ENCODE results near the gene SRC. TPM values are rescaled to one million over a fixed set of nuclear protein-coding genes. Genes with fewer than 3 reads are reported as not detected.
"Not testable (repeated sequence)": the region's sequence is repeated elsewhere in the genome, so short reads cannot be mapped to it uniquely, and the experiment has no call there.

SRC gene
- total RNA-seq, 1 donor from 2014 or later, result 37.8 TPM

DNA sequence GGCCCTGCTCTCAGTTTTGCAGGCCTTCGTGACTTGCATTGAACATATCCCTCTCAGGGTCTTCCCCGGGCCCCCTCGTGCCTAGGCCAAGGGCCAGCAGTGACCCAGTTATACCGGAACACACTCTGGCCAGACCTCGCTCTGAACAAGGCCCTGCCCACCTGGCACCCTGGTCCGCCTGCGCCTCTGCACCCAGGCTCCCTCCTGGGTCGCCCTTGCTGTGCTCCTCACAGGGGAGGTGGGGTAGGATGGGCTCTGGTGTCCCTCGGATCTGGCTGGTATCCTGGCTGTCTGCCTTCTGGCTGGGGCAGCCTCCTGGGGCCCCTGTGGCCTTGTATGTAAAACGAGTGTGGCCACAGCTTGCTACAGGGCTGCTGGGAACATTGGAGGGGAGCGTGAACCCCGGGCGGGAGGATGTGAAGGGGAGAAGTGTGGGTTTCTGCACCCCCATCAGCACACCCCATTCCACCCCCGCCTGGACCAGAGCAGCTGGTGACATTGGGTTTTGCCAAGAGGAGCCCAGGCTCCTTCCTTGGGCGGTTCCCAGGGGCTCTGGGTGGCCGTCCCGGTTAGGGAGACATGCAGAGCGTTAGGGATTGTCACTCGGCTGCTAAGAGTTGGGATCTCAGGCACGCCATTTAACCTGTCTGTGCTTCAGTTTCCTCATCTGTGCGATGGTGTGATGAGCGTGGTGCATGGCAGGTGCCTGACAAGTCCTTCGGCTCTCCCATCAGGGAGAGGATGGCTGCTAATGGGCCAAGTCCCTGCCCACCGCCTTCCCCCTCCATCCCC, 17.5 kb downstream of the SRC start:
- no peak overlapping the region for H3K4me3 ChIP-seq (ENCODE audit: low read depth, low read length)
- DNase-seq (ENCODE audit: low read depth), result no peak
- TF ChIP-seq, protein P1, sequence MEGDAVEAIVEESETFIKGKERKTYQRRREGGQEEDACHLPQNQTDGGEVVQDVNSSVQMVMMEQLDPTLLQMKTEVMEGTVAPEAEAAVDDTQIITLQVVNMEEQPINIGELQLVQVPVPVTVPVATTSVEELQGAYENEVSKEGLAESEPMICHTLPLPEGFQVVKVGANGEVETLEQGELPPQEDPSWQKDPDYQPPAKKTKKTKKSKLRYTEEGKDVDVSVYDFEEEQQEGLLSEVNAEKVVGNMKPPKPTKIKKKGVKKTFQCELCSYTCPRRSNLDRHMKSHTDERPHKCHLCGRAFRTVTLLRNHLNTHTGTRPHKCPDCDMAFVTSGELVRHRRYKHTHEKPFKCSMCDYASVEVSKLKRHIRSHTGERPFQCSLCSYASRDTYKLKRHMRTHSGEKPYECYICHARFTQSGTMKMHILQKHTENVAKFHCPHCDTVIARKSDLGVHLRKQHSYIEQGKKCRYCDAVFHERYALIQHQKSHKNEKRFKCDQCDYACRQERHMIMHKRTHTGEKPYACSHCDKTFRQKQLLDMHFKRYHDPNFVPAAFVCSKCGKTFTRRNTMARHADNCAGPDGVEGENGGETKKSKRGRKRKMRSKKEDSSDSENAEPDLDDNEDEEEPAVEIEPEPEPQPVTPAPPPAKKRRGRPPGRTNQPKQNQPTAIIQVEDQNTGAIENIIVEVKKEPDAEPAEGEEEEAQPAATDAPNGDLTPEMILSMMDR (conservative IDR thresholded peaks at IDR 0.05; ENCODE audit: low read depth, low read length), result no peak

- no peak overlapping the region for H3K4me3 ChIP-seq (ENCODE audit: low read depth, low read length)
- DNase-seq (ENCODE audit: low read depth), result no peak
- TF ChIP-seq, protein P1 (conservative IDR thresholded peaks at IDR 0.05; ENCODE audit: low read depth, low read length), result no peak
Measured at GRCh38 chr20:37364013-37364926, 18.3 kb downstream of the SRC start.

- no peak for DNase-seq (ENCODE audit: low read depth)
- H3K4me3 ChIP-seq (ENCODE audit: low read depth, low read length), result no peak overlapping the region
- TF ChIP-seq, protein P1 (conservative IDR thresholded peaks at IDR 0.05; ENCODE audit: low read depth, low read length), result no peak
Measured at GRCh38 chr20:37364927-37365272, 19.0 kb downstream of the SRC start.

- no peak for DNase-seq (ENCODE audit: low read depth)
- H3K4me3 ChIP-seq (ENCODE audit: low read depth, low read length), result no peak overlapping the region
- TF ChIP-seq, protein P1 (conservative IDR thresholded peaks at IDR 0.05; ENCODE audit: low read depth, low read length), result no peak
Measured at GRCh38 chr20:37365760-37366638, 20.1 kb downstream of the SRC start.

DNA sequence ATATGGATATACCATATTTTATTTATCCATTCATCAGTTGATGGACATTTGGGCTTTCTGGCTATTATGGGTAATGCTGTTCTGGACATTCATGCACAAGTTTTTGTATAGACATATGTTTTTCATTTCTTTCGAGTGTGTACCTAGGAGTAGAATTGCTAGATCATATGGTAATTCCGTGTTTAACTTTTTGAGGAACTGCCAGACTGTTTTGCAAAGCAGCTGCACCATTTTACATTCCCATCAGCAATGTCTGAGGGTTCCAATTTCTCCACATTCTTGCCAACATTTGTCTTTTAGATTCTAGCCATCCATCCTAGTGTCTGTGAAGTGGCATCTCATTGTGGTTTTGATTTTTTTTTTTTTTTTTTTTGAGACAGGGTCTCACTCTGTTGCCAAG, 20.8 kb downstream of the SRC start:
- H3K4me3 ChIP-seq (ENCODE audit: low read depth, low read length), result no peak overlapping the region
- TF ChIP-seq, protein P1 (conservative IDR thresholded peaks at IDR 0.05; ENCODE audit: low read depth, low read length), result no peak
- DNase-seq (ENCODE audit: low read depth), result no peak

DNA sequence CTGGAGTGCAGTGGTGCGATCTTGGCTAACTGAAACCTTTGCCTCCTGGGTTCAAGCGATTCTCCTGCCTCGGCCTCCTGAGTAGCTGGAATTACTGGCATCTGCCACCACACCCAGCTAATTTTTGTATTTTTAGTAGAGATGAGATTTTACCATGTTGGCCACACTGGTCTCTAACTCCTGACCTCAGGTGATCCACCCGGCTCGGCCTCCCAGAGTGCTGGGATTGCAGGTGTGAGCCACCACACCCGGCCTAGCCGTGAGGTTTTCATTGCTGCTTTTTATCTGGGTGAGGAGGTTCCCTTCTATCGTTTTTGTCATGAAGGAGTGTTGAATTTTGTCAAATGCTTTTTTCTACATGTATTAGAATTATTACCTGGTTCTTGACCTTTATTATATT, 23.9 kb downstream of the SRC start:
- no peak for DNase-seq (ENCODE audit: low read depth)
- TF ChIP-seq, protein P1 (conservative IDR thresholded peaks at IDR 0.05; ENCODE audit: low read depth, low read length), result no peak
- H3K4me3 ChIP-seq (ENCODE audit: low read depth, low read length), result no peak overlapping the region

GRCh38 chr20:37371845-37372244, 25.9 kb downstream of the SRC start:
- not testable (repeated sequence) for DNase-seq (ENCODE audit: low read depth); H3K4me3 ChIP-seq (ENCODE audit: low read depth, low read length)

Data from epithelial cell of proximal tubule (primary cell).